T-cell (primary cell): ENCODE results near the gene WDR48. TPM values are rescaled to one million over a fixed set of nuclear protein-coding genes. Genes with fewer than 3 reads are reported as not detected.

ENCODE experiments used
- ATAC-seq, 4 experiments: fragments of 200-7000 bp in 3 of 4; fragments of 150-1000 bp in 1 of 4; cut with Tn5 transposase; replicated peaks in 1 of 4; 1 replicate in 3 of 4; 2 replicates in 1 of 4; pipeline ENCODE4 v1.10.0; 2021; ENCODE audit warnings: moderate library complexity in 3 of 4, mild to moderate bottlenecking in 2 of 4, moderate number of reproducible peaks in 1 of 4
- CTCF ChIA-PET, 2 donors: fragments of 300-600 bp; sonication (Branson Sonifier 250); formaldehyde crosslinking; loops; one replicate each; lab custom pipeline; 2022; ENCODE audit warnings: antibody characterized with exemption in 2 of 2; lab: Charles Lee
- POLR2A ChIA-PET, 2 donors: fragments of 300-600 bp; sonication (Branson Sonifier 250); formaldehyde crosslinking; loops; one replicate each; lab custom pipeline; 2022; ENCODE audit warnings: antibody characterized with exemption in 2 of 2; lab: Charles Lee
- DNase-seq, 35 experiments: peaks; one replicate each; pipeline versions ENCODE4 v3.0.0 to v3.0.0-alpha.2; 2013 to 2023
- H3K27ac ChIP-seq: one replicate; pipeline ENCODE4 v1.5.1; 2013; ENCODE audit warnings: low read length
- H3K27me3 ChIP-seq, 2 experiments: replicated peaks in 1 of 2; 1 replicate in 1 of 2; 2 replicates in 1 of 2; pipeline versions ENCODE4 v1.6.1 to v1.7.0; 2013; ENCODE audit warnings: low read length in 1 of 2, mixed read lengths in 1 of 2; ENCODE audit not compliant: control insufficient read depth in 2 of 2, insufficient read depth in 2 of 2; ENCODE audit errors: extremely low read depth in 1 of 2
- H3K36me3 ChIP-seq, 2 donors: 1 replicate in 1 of 2; 2 replicates in 1 of 2; pipeline versions ENCODE4 v1.6.1 to v1.7.0; 2013; ENCODE audit warnings: low read length in 1 of 2; ENCODE audit not compliant: control insufficient read depth in 2 of 2, insufficient read depth in 1 of 2; ENCODE audit errors: extremely low read depth in 1 of 2
- H3K4me1 ChIP-seq, 2 experiments: 1 replicate in 1 of 2; 2 replicates in 1 of 2; pipeline versions ENCODE4 v1.6.1 to v1.7.0; 2013; ENCODE audit warnings: low read length in 2 of 2, mixed read lengths in 1 of 2; ENCODE audit not compliant: insufficient read depth in 2 of 2, control insufficient read depth in 1 of 2; ENCODE audit errors: extremely low read depth in 1 of 2
- H3K4me3 ChIP-seq, 2 donors: 1 replicate in 1 of 2; 2 replicates in 1 of 2; pipeline versions ENCODE4 v1.5.1 to v1.7.0; 2013; ENCODE audit warnings: mild to moderate bottlenecking in 2 of 2, low read length in 1 of 2, moderate library complexity in 1 of 2; ENCODE audit not compliant: control insufficient read depth in 1 of 2; ENCODE audit errors: extremely low read depth in 1 of 2
- H3K9me3 ChIP-seq: 2 replicates; pipeline ENCODE4 v1.7.0; 2013
- H3K27ac Mint-ChIP-seq, 2 donors: one replicate each; pipeline ENCODE4 v1.8.0; 2020 to 2021; ENCODE audit warnings: mild to moderate bottlenecking in 2 of 2, mixed read lengths in 2 of 2
- H3K27me3 Mint-ChIP-seq, 2 donors: one replicate each; pipeline ENCODE4 v1.8.0; 2021 to 2022; ENCODE audit warnings: mixed read lengths in 2 of 2
- H3K36me3 Mint-ChIP-seq: one replicate; pipeline ENCODE4 v1.8.0; 2021; ENCODE audit warnings: mixed read lengths
- H3K4me1 Mint-ChIP-seq, 3 donors: one replicate each; pipeline ENCODE4 v1.8.0; 2020 to 2022; ENCODE audit warnings: mixed read lengths in 3 of 3, mild to moderate bottlenecking in 1 of 3
- H3K4me3 Mint-ChIP-seq, 3 donors: one replicate each; pipeline ENCODE4 v1.8.0; 2020 to 2022; ENCODE audit warnings: mild to moderate bottlenecking in 3 of 3, mixed read lengths in 3 of 3, moderate library complexity in 3 of 3
- H3K9me3 Mint-ChIP-seq, 3 donors: one replicate each; pipeline ENCODE4 v1.8.0; 2020 to 2022; ENCODE audit warnings: mixed read lengths in 3 of 3
- whole genome bisulfite sequencing: methylation state at CpG from one replicate; pipeline ENCODE4 v1.1.5; 2013; ENCODE audit warnings: missing lambda C conversion rate; ENCODE audit not compliant: insufficient coverage; 5-methylcytosine and 5-hydroxymethylcytosine counted together
- total RNA-seq, 35 experiments: library from RNA in 6 of 35; stranded (reverse) in 6 of 35; fragments of 120-200 nt in 1 of 35; gene quantifications; one replicate each; pipeline versions ENCODE4 v1.2.1 to v1.2.4 and lab custom pipeline; 2013 to 2026

WDR48 gene
- 10 to 100 TPM; 54.2 to 90.3 (median 59.9) TPM for total RNA-seq
- 52.2 TPM for total RNA-seq (2013)
- 62.4 to 155 (median 110) reads per million in 29 experiments for total RNA-seq (lab: John Stamatoyannopoulos, UW)

DNA sequence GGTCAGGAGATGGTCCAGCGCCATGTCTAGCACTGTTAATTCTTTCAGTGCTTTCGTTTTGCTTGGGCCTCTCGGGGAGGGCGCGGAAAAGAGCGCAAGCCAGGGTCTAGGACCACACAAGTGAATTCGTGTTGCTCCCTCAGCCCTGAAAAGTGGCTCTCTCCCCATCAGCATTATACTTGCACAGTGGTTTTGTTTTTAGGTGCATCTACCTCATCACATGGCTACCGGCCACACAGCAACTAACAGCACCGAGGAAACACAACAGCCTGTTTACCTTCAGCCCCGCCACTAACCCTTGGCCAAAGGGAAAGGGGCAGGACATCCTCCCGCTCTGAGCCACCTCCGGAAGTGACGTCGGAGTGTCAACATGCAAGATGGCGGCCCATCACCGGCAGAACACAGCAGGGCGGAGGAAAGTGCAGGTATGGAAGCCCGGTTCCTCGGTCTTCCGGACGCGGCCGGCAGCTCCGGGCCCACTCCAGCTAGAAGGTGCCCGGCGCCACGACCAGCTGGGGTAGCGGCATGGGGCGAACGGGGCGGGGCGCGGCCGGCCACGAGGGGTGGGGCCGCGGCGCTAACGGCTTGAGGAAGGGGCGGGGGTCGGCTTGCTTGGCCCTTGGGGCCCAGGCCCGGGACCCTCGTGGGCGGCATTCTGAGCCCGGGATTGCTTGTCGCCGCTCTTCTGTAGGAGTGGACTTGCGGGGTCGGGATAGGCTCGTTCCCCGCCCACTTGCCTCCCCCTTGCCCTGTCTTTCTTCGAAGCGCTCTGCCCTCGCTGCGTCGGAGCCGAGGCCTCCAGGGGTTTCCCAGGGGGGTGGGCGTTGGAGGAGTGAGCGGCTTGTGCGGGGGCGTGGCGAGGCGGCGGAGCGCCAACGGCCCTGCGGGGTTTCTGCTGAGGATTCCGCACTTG, at the start of gene WDR48, which contains the start of gene SCN11A:
WDR48 (plus strand) TSS at position 368 of the 913 bp plus-strand sequence; CDS start at position 378, 10 bp downstream.
SCN11A (minus strand) TSS at position 296 of the 913 bp plus-strand sequence. CDS start 101,582 bp downstream, outside the sequence.
- Histone ChIP-seq H3K4me1 (peaks cover 6 to 10% of the 10 kb centered on the region in 2 experiments), H3K4me3 (peak within 1 kb of the TSS; percentile 59 to 74), H3K9me3 (no peaks in the 10 kb centered on the region), H3K36me3 (no peaks in the 10 kb centered on the region), H3K27me3 (no peaks in the 10 kb centered on the region), H3K27ac (peak within 1 kb of the TSS; percentile 95)
- ChIA-PET CTCF (interaction anchor here (0.6 to 1.8 kb wide), 4 partner anchors 13 to 236 kb away, joined by 3 to 7 read pairs (median 4); no protein-coding TSS in a partner anchor), POLR2A (interaction anchor here in 1 of 2 donors (0.6 kb wide), 1 partner anchor 29 kb away, joined by 3 read pairs; no protein-coding TSS in a partner anchor)
- H3K36me3 Mint-ChIP-seq = no peaks in the 10 kb centered on the region
- DNase-seq (peak; percentile 80 to 97 (median 92)), ATAC-seq (peak; percentile 92 to 97 (median 96))
- H3K9me3 Mint-ChIP-seq = no peaks in the 10 kb centered on the region
- no peaks in the 10 kb centered on the region for H3K27me3 Mint-ChIP-seq
- peaks cover 66 to 76% (median 72%) of the 10 kb centered on the region in 3 donors for H3K4me1 Mint-ChIP-seq
- peak within 1 kb of the TSS; percentile 92 to 95 (median 94) for H3K4me3 Mint-ChIP-seq
- WGBS = 1% methylated on average over 59 of the region's 68 CpGs
- peak within 1 kb of the TSS; percentile 97 to 100 for H3K27ac Mint-ChIP-seq

DNA sequence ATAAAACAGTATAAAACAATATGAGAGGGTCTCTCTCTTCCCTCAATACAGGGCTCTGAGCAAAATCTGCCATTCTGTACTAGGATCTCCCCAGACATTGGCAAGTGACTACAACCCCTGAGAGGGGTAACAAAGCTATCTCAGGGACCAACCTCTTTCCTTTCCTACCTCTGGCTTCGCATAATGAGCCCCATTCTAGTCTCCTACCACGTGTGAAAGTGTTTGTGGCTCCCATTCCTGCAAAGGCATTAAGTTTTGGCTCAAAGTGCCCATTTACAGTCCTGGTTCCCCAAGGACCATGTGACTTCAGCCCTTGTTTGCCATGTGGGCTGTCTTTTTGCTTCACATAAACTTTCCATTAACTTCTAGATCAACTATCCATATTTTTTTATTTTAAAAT, 46.5 kb upstream of the WDR48 start:
- ChIA-PET CTCF (no interaction called here), POLR2A (interaction anchor here in 1 of 2 donors (0.6 kb wide), 1 partner anchor 80 kb away, joined by 3 read pairs; no protein-coding TSS in a partner anchor)
- no peak for DNase-seq
- peaks cover 6 to 16% of the 10 kb centered on the region in 2 donors for H3K27me3 Mint-ChIP-seq
- WGBS = 40% methylated on average over 1 of the region's 2 CpGs
- H3K27ac Mint-ChIP-seq = no peak overlapping the region
- H3K36me3 Mint-ChIP-seq = no peaks in the 10 kb centered on the region
- Histone ChIP-seq H3K4me3 (no peak overlapping the region), H3K27ac (no peak overlapping the region), H3K4me1 (no peaks in the 10 kb centered on the region), H3K27me3 (no peaks in the 10 kb centered on the region), H3K9me3 (no peaks in the 10 kb centered on the region), H3K36me3 (no peaks in the 10 kb centered on the region)
- no peak for ATAC-seq
- peaks cover 0 to 6% (median 2%) of the 10 kb centered on the region in 3 donors for H3K9me3 Mint-ChIP-seq
- H3K4me3 Mint-ChIP-seq = no peak overlapping the region
- no peaks in the 10 kb centered on the region for H3K4me1 Mint-ChIP-seq

DNA sequence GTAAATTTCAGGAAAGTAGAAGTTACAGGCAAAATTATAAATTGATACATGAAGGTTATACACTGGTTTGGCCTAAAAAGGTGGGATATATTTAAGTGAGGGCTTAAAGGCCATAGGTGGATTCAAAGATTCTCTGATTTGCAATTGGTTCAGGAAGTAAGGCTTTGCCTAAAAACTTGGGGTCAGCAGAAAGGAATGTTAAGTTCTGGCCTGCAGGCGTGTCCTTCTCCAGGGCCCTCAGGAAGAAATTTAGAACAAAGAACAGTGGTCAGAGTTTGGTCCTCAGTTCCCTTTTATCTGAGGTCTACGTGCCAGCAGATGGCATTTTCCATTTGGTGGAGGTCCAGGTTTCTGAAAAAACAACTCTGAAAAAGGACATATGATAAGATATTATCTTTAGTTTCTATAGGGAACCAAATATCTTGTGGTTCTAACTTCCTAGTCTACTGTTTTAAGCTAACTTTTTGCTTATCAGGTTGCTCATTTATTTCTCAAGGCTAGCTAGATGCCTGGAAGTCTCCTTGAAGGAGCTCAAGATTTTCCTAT, 40.6 kb upstream of the WDR48 start:
- 43% methylated on average over 1 of the region's 2 CpGs for WGBS
- Histone ChIP-seq H3K36me3 (no peaks in the 10 kb centered on the region), H3K4me1 (no peaks in the 10 kb centered on the region), H3K27ac (no peak overlapping the region), H3K27me3 (no peaks in the 10 kb centered on the region), H3K9me3 (no peaks in the 10 kb centered on the region), H3K4me3 (no peak overlapping the region)
- peaks cover 18 to 31% of the 10 kb centered on the region in 2 donors for H3K27me3 Mint-ChIP-seq
- no peak overlapping the region for H3K27ac Mint-ChIP-seq
- peaks cover 0 to 6% (median 2%) of the 10 kb centered on the region in 3 donors for H3K9me3 Mint-ChIP-seq
- no peak overlapping the region for H3K4me3 Mint-ChIP-seq
- ATAC-seq = no peak
- ChIA-PET POLR2A (no interaction called here), CTCF (interaction anchor here in 1 of 2 donors (0.8 kb wide), 1 partner anchor 14 kb away, joined by 3 read pairs; no protein-coding TSS in a partner anchor)
- no peak for DNase-seq
- H3K4me1 Mint-ChIP-seq = no peaks in the 10 kb centered on the region
- no peaks in the 10 kb centered on the region for H3K36me3 Mint-ChIP-seq

DNA sequence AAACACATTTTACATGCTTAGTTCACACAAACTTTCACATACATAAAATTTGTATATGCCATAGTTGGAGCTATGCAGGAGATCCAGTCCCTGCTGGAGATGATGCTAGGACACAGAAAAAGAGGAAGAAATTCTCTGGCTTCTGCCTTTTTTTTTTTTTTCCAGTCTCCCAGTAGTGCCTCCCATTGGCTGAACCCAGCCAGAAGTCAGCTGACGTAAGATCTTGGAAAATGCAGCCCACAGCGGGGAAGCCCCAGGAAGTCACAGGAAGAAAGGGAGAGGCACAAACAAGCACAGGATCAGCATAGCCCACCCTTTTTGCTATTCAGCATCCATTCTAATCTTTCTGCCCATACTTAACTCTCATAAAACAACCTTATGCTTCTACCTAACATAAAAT, 38.5 kb upstream of the WDR48 start:
- Histone ChIP-seq H3K36me3 (no peaks in the 10 kb centered on the region), H3K4me1 (no peaks in the 10 kb centered on the region), H3K9me3 (no peaks in the 10 kb centered on the region), H3K27ac (no peak overlapping the region), H3K4me3 (no peak overlapping the region), H3K27me3 (no peaks in the 10 kb centered on the region)
- H3K9me3 Mint-ChIP-seq = peaks cover 0 to 6% (median 2%) of the 10 kb centered on the region in 3 donors
- H3K27ac Mint-ChIP-seq = no peak overlapping the region
- no peak for ATAC-seq
- 88% methylated on average over 2 of the region's 2 CpGs for WGBS
- H3K4me3 Mint-ChIP-seq = no peak overlapping the region
- CTCF ChIA-PET = interaction anchor here (0.6 to 0.7 kb wide), 2 partner anchors 10 to 240 kb away, joined by 3 to 4 read pairs; no protein-coding TSS in a partner anchor
- no peak for DNase-seq
- H3K4me1 Mint-ChIP-seq = no peaks in the 10 kb centered on the region
- H3K36me3 Mint-ChIP-seq = no peaks in the 10 kb centered on the region
- peaks cover 17 to 24% of the 10 kb centered on the region in 2 donors for H3K27me3 Mint-ChIP-seq
- POLR2A ChIA-PET = no interaction called here

GRCh38 chr3:39013921-39014509, 37.8 kb upstream of the WDR48 start:
- DNase-seq = no peak
- Histone ChIP-seq H3K4me3 (no peak overlapping the region), H3K27ac (no peak overlapping the region), H3K4me1 (no peaks in the 10 kb centered on the region), H3K27me3 (no peaks in the 10 kb centered on the region), H3K9me3 (no peaks in the 10 kb centered on the region), H3K36me3 (no peaks in the 10 kb centered on the region)
- ChIA-PET POLR2A (no interaction called here), CTCF (no interaction called here)
- Mint-ChIP-seq H3K36me3 (no peaks in the 10 kb centered on the region), H3K4me3 (no peak overlapping the region), H3K4me1 (no peaks in the 10 kb centered on the region), H3K27ac (no peak overlapping the region), H3K27me3 (peaks cover 18 to 24% of the 10 kb centered on the region in 2 donors), H3K9me3 (peaks cover 0 to 6% (median 2%) of the 10 kb centered on the region in 3 donors)
- 28% methylated on average over 3 of the region's 4 CpGs for WGBS
- ATAC-seq = no peak

GRCh38 chr3:39015418-39015817, 36.4 kb upstream of the WDR48 start:
- WGBS = no CpG with 5 or more reads among the region's 3 CpGs
- Histone ChIP-seq H3K4me3 (no peak overlapping the region), H3K9me3 (no peaks in the 10 kb centered on the region), H3K27me3 (no peaks in the 10 kb centered on the region), H3K27ac (no peak overlapping the region), H3K4me1 (no peaks in the 10 kb centered on the region), H3K36me3 (no peaks in the 10 kb centered on the region)
- Mint-ChIP-seq H3K4me3 (no peak overlapping the region), H3K4me1 (no peaks in the 10 kb centered on the region), H3K27me3 (peaks cover 24 to 31% of the 10 kb centered on the region in 2 donors), H3K9me3 (no peaks in the 10 kb centered on the region), H3K36me3 (no peaks in the 10 kb centered on the region), H3K27ac (no peak overlapping the region)
- DNase-seq (no peak), ATAC-seq (no peak)
- ChIA-PET POLR2A (no interaction called here), CTCF (no interaction called here)
